ENCODE results near the gene AGER. TPM values are rescaled to one million over a fixed set of nuclear protein-coding genes. Genes with fewer than 3 reads are reported as not detected.

AGER gene
- total and polyA plus RNA-seq, 2 of the 4 experiments (the other 2 are of a cell fraction) = 0.18 to 4.2 TPM

- Histone ChIP-seq H2BK5ac (ENCODE audit: low read depth, low read length, poor library complexity, severe bottlenecking) (no peak overlapping the region), H3K27me3 (ENCODE audit: control insufficient read depth, insufficient read depth, low read length) (no peaks in the 10 kb centered on the region), H3K4ac (ENCODE audit: low read depth, low read length) (no peak overlapping the region), H4K91ac (ENCODE audit: insufficient read depth, low read depth, low read length) (no peak overlapping the region), H3K56ac (ENCODE audit: extremely low read depth, insufficient read depth, low read length) (no peak overlapping the region), H3K9me3 (ENCODE audit: control insufficient read depth, insufficient read depth, low read length) (no peaks in the 10 kb centered on the region), H3K27ac (ENCODE audit: insufficient read depth, low read length) (no peak overlapping the region), H4K20me1 (ENCODE audit: insufficient read depth, low read length) (no peaks in the 10 kb centered on the region), H2BK15ac (ENCODE audit: low read depth, low read length) (no peak overlapping the region), H2AK9ac (replicated peaks; ENCODE audit: low read depth, low read length, poor library complexity) (no peak overlapping the region), H2BK20ac (ENCODE audit: low read depth, low read length) (no peak overlapping the region), H4K8ac (ENCODE audit: low read depth in 2 of 2, low read length in 2 of 2) (no peak overlapping the region), H3K23ac (ENCODE audit: low read depth, low read length) (no peak overlapping the region), H3K18ac (ENCODE audit: low read depth, low read length) (no peak overlapping the region), H2AK5ac (ENCODE audit: low read depth, low read length) (0 out of 2 replicates have a peak overlapping the region, but pooled peaks have one; percentile 4), H4K5ac (ENCODE audit: low read depth, low read length) (no peak overlapping the region), H3K4me1 (ENCODE audit: control insufficient read depth, insufficient read depth, low read length) (peaks cover 7% of the 10 kb centered on the region; the same call in 1 of the 2 replicates), H3K4me3 (ENCODE audit: insufficient read depth, low read depth, low read length) (no peak overlapping the region), H3K9me1 (ENCODE audit: insufficient read depth, low read length) (no peaks in the 10 kb centered on the region; the same call in 1 of the 2 replicates), H3K4me2 (ENCODE audit: low read depth, low read length) (no peak overlapping the region), H3K79me1 (ENCODE audit: low read depth in 1 of 2, low read length in 2 of 2) (no peaks in the 10 kb centered on the region), H3K14ac (replicated peaks; ENCODE audit: low read depth, low read length) (no peak overlapping the region), H3K9ac (ENCODE audit: low read depth, low read length) (no peak overlapping the region), H2AFZ (replicated peaks; ENCODE audit: low read length, poor library complexity) (no peak overlapping the region), H3K36me3 (ENCODE audit: control insufficient read depth, insufficient read depth, low read length) (no peaks in the 10 kb centered on the region), H2BK120ac (ENCODE audit: low read depth, low read length) (no peak overlapping the region)
- no TSS peak for BruUV-seq (replicated peaks)
- in situ Hi-C loops (cut with MboI; ENCODE audit: low sequenced_read_pairs) = no loop called here
- DNase-seq = no peak
- dilution Hi-C loops (cut with HindIII; ENCODE audit: low sequenced_read_pairs, unreplicated experiment) = no loop called here
- TF ChIP-seq RCOR1 (IDR thresholded peaks at IDR 0.05; ENCODE audit: insufficient replicate concordance, low read length) (no peak), FOS (IDR thresholded peaks at IDR 0.05; ENCODE audit: low read depth, low read length) (no peak), MXI1 (IDR thresholded peaks at IDR 0.05; ENCODE audit: borderline replicate concordance, low read depth, low read length) (no peak), POLR2A (IDR thresholded peaks at IDR 0.05; ENCODE audit: low read depth, low read length) (no peak), CEBPB (IDR thresholded peaks at IDR 0.05; ENCODE audit: low read depth, low read length) (no peak), CTCF (conservative IDR thresholded peaks at IDR 0.05; ENCODE audit: low read depth, low read length) (no peak), NFE2L2 (IDR thresholded peaks at IDR 0.05; ENCODE audit: low read depth, low read length) (no peak), MAZ (IDR thresholded peaks at IDR 0.05; ENCODE audit: borderline replicate concordance, low read depth, low read length) (no peak), ELK1 (IDR thresholded peaks at IDR 0.05; ENCODE audit: borderline replicate concordance, low read depth, low read length) (no peak), BHLHE40 (IDR thresholded peaks at IDR 0.05; ENCODE audit: low read depth, low read length) (no peak), SMC3 (IDR thresholded peaks at IDR 0.05; ENCODE audit: low read depth, low read length) (no peak), RAD21 (IDR thresholded peaks at IDR 0.05; ENCODE audit: low read length) (no peak), CHD1 (IDR thresholded peaks at IDR 0.05; ENCODE audit: low read depth, low read length) (no peak), MAFK (IDR thresholded peaks at IDR 0.05; ENCODE audit: low read depth, low read length) (no peak), RFX5 (IDR thresholded peaks at IDR 0.05; ENCODE audit: low read depth, low read length) (no peak), USF2 (IDR thresholded peaks at IDR 0.05; ENCODE audit: low read depth, low read length) (no peak)
- intact Hi-C loops (cut with micrococcal nuclease) = no loop called here
- ATAC-seq (ENCODE audit: low read depth) = no peak
- ChIA-PET CTCF (interaction anchor here (0.7 kb wide), 1 partner anchor 61 kb away, joined by 3 read pairs; no protein-coding TSS in a partner anchor), POLR2A (ENCODE audit: unreplicated experiment) (no interaction called here)
These were observed 46.6 kb downstream of the AGER start for GRCh38 chr6:32137454-32137853.

All from IMR-90 (cell line).